KG1 (cell line): Measurements from ENCODE around the gene ARHGAP31.
"Not testable (repeated sequence)": the region's sequence is repeated elsewhere in the genome, so short reads cannot be mapped to it uniquely, and the experiment has no call there.

Experiments
- DNase-seq: peaks from one replicate; lab custom pipeline; 2025; lab: John Stamatoyannopoulos, UW

ARHGAP31 gene

GRCh38 chr3:119319311-119319710 lies 25.1 kb downstream of the ARHGAP31 start:
- DNase-seq, result no peak

- DNase-seq, result not testable (repeated sequence)
Measured at GRCh38 chr3:119320785-119321184, 26.6 kb downstream of the ARHGAP31 start.

- DNase-seq, result no peak
Measured at GRCh38 chr3:119322021-119322834, 28.0 kb downstream of the ARHGAP31 start.

DNA sequence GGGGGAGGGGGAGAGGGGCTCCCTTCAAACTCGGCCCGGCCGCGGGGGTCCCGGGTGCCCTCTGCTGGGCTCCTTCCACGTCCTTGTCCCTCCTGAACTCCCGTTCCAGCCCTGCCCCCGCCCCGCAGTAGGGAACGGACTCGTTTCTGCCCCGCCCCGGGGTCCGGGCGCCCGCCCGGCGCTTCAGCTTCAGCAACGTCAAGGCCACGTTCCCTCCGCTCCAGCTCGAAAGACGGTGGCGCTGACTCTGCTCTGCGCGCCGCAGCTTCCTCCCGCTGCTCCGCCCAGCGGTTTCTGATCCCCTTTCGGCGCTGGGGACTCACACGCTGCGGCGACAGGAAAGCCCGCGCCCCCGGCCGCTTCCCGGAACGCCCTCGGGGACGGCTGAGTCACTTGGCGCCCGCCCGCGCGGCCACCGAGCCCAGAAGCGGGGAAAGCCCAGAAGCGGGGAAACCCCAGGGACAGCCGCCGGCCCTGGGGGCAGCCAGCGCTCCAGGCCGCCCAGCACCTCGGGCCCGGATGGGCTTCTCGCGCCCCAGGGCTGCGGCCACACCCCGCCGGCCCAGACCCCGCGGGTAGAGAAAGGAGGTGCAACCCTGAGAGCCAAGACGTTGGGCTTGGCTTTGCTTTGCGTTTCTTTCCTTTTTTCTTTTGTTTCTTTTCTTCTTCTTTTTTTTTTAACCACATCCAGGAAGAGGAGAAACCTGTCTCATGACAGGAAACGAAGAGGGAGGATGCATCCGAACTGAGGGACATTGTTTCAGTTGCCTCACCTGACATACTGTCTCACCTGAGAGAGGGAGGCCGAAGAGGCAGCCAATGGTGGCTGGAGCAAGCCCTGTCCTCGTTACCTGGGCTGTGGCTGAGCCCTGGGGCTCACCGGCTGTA lies 28.9 kb downstream of the ARHGAP31 start:
- peak; percentile 84 for DNase-seq

DNA sequence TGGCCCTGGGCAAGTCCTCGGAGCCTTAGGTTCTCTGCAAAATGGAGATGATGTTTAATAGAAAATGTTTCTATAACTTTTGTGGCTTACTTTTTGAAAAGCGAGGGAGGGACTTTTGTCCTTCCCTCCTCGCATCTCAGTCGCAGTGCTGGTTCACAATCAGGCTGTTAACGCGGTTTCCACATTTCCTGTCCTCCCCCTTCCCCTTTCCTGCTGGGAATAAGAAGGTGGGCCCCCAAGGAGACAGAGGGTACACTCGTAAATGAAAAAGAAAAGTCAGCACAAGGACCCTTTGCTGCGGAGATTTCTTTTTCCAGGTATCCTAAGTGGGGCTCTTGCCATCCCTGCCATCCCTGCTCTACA lies 29.5 kb downstream of the ARHGAP31 start:
- no peak for DNase-seq

- DNase-seq, result no peak
Measured at GRCh38 chr3:119324899-119325298, 30.7 kb downstream of the ARHGAP31 start.

DNA sequence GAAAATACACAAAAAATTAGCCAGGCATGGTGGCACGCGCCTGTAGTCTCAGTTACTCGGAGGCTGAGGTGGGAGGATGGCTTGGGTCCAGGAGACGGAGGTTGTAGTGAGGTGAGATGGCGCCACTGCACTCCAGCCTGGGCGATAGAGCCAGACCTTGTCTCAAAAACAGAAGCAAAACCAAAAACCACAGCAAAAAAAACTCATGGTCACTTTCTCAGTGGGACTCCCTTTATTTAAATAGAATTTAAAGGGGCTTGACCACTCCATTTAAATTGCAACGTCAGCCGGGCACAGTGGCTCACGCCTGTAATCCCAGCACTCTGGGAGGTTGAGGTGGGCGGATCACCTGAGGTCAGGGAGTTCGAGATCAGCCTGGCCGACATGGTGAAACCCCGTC lies 32.8 kb downstream of the ARHGAP31 start:
- DNase-seq, result no peak

GRCh38 chr3:119329551-119329950 lies 35.4 kb downstream of the ARHGAP31 start:
- no peak for DNase-seq

- DNase-seq, result no peak
Measured at GRCh38 chr3:119330181-119330580, 36.0 kb downstream of the ARHGAP31 start.

GRCh38 chr3:119330858-119331257 lies 36.7 kb downstream of the ARHGAP31 start:
- DNase-seq, result no peak

DNA sequence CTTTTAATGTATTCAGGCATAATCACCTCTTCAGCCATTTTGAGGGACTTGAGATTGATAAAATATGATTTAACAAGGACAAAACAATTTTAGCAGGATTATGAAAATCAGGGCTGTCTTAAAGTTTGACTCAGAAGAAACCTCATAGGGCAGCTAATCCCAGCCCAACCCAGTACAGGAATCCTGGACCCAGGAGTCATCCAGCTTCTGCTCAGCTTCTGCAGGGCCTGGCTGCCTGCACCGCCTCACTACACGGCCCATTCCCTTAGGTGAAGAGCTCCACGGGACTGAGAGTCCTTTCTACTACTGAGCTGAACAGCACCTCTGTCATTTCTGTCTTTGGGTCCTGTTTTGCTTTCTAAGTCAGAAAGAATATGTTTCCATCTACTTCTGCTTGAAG lies 37.5 kb downstream of the ARHGAP31 start:
- DNase-seq, result no peak

- DNase-seq, result no peak
Measured at GRCh38 chr3:119333773-119334509, 39.8 kb downstream of the ARHGAP31 start.

DNA sequence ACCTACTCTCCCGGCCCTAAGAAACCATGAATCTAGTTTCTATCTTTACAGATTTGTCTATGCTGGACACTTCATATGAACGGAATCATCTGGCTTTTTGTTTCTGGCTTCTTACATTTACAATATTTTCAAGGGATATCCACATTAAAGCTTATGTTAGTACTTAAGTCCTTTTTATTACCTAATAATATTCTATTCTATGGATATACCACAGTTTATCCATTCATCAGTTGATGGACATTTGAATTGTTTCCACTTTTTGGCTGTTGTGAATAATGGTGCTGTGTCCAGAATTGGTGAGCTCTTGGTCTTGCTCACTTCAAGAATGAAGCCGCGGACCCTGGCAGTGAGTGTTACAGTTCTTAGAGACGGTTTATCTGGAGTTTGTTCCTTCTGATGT lies 42.6 kb downstream of the ARHGAP31 start:
- DNase-seq, result no peak

GRCh38 chr3:119337407-119337806 lies 43.2 kb downstream of the ARHGAP31 start:
- DNase-seq, result not testable (repeated sequence)

GRCh38 chr3:119338754-119339153 lies 44.6 kb downstream of the ARHGAP31 start:
- DNase-seq, result no peak

DNA sequence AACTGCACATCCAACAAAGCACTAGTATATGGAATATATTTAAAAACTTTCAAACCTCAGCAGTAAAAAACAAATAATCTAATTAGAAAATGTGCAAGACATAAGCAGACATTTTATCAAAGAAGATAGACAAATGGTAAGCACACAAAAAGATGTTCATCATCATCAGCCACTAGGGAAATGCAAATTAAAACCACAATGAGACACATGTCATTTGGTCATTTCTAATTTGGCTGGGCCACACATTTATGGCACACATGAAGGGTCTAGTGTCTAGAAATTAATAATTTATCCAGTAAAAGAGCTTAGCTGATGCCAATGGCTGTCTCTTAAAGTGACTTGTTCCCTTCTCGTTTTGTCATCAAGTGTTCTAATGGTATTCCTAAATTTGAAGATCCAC lies 45.8 kb downstream of the ARHGAP31 start:
- no peak for DNase-seq

DNA sequence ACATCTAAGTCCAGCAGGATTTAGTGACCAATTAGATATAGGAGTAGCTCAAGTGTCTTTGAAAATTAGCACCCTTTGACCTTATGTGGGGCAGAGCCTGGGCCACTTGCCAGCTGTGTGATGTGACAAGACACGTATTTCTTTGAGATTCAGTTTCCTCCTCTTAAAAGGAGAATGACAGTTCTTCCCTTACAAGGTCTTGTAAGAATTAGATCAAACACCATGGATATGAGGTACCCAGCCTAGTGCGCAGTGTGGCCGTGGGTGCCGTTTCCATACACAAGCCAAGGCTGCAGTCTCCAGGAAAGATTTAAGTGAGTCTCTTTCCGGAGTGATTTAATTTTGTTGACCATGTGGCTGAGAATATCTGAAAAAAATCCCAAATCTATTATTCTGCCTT lies 46.3 kb downstream of the ARHGAP31 start:
- no peak for DNase-seq

GRCh38 chr3:119342176-119342575 lies 48.0 kb downstream of the ARHGAP31 start:
- no peak for DNase-seq

DNA sequence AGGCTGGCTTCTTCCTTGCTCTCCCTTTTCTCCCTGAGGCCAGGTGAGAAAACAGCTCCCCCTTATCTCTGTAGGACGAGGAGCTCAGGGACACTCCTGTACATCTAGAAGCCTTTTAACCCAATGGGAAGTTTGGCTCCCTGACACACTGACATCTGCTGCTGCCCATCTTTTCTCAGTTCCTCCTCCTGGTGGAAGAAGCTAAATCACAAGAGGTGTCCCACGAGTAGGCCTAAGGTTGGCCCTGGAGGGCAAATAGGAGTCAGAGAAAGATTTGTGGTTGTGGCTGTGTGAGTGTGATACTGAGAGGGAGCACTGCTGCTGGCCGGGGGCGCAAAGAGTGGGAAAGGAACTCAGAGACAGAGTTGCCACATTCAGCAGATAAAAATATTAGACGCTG lies 49.5 kb downstream of the ARHGAP31 start:
- no peak for DNase-seq

DNA sequence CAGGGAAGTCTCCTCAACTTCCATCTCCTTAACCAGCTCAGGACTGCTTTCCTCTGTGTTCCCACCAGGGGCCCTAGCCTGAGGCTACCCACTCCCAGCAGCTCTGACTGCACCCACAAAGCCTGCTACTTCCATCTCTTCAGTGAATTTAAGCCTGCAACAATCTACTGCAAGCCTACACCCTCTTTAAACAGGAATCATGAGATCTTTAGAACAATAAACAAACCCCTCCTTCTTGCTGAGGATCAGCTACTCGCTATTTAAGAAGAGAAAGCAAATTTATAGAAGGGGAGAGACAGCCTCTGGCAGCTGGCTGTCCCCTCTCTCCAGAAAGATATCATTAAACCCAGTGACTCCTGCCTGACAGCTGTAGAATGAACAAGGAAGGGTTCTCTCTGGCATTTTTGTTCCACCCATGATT lies 51.9 kb downstream of the ARHGAP31 start:
- DNase-seq, result no peak

DNA sequence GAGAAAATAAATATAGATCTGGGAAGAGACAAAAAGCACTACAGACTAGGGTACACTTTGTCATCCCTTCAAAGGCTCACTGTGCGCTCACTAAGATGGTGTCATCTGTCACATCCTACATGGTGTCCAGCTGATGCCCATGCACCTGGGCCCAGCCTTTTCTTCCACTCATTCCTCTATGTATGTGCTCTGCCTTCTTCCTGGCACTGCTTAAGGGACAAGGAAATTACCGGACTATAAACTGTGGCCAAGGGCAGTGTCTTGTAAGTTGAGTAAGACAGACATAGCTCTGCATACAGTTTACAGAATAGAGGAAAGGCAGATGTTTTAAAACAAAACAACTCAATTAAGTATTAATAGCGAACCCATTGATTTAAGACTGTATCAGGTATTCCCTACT lies 52.9 kb downstream of the ARHGAP31 start:
- DNase-seq, result no peak

DNA sequence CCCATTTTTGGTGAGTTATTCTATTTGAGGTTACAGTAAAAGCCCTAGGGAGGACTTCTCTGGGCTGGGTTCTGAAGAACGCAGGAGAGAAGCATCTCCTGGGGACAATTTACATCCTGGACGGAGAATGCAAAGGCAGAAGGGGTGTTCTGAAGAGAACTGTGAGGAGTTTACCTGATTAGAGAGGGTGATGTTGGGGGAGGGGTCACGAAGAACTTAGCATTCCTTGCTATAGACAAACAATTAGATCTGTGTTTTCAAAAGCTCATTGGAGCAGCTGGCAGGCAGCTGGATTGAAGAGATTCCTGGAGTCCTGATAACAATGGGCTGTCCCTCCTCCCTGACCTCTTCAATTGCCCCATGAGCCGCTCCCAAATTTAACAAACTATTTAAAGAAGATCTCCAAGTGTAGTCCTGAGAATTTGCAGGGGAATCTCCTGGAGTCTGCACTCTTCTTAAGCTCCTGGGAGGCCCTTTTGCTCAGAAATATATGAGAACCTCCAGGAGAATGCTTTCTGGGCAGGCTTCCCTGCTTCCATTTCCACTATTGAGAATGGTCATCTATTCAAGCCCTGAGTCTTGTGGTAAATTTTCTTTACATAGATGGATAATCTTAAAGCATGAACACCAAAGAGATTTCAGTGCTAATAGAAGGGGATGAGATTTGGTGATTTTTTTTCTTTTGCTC lies 55.3 kb downstream of the ARHGAP31 start:
- DNase-seq, result no peak
